PC-3 (cell line): ENCODE measurements around the gene PRICKLE1.

Experiments used
- EZH2 ChIP-seq: fragments of 300-600 bp; sonication (generic); IDR thresholded peaks from one replicate; pipeline ENCODE4 v1.6.1; 2017; ENCODE audit warnings: antibody characterized with exemption, mild to moderate bottlenecking, low read length; ENCODE audit not compliant: unreplicated experiment
- EZH2phosphoT487 ChIP-seq: fragments of 300-600 bp; sonication (generic); IDR thresholded peaks from 2 replicates; pipeline ENCODE4 v1.6.1; 2018; ENCODE audit warnings: mild to moderate bottlenecking, antibody characterized with exemption, low read length, borderline replicate concordance
- TF ChIP-seq, protein P1 (sequence below): fragments of 300-600 bp; sonication (generic); conservative IDR thresholded peaks from 2 replicates; pipeline ENCODE4 v1.5.1; 2017; ENCODE audit warnings: antibody characterized with exemption, low read depth, mild to moderate bottlenecking, low read length

DNA sequence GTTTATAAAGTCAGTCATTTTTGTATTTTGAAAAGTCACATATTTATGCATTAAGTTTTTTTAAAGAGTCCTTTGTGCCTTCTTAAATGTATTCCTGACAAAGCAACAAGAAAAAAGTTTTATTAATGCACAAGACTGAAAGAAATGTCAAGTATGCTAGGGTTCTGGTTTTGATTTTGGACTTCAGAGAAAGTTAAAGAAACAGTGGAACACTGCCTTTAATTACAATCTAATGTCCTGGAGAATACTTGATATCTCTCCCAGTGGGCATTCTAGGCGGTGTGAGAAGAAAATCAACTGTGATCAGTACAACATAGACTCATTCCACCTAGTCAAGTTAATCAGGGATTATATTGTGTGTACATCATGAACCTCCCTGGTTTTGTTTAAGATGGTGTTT is 49.9 kb downstream of the PRICKLE1 start:
- TF ChIP-seq, protein P1, sequence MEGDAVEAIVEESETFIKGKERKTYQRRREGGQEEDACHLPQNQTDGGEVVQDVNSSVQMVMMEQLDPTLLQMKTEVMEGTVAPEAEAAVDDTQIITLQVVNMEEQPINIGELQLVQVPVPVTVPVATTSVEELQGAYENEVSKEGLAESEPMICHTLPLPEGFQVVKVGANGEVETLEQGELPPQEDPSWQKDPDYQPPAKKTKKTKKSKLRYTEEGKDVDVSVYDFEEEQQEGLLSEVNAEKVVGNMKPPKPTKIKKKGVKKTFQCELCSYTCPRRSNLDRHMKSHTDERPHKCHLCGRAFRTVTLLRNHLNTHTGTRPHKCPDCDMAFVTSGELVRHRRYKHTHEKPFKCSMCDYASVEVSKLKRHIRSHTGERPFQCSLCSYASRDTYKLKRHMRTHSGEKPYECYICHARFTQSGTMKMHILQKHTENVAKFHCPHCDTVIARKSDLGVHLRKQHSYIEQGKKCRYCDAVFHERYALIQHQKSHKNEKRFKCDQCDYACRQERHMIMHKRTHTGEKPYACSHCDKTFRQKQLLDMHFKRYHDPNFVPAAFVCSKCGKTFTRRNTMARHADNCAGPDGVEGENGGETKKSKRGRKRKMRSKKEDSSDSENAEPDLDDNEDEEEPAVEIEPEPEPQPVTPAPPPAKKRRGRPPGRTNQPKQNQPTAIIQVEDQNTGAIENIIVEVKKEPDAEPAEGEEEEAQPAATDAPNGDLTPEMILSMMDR: no peak
- TF ChIP-seq EZH2phosphoT487 (no peak), EZH2 (no peak)
